H1 (cell line): Measurements from ENCODE around the gene IP6K1. TPM values are rescaled to one million over a fixed set of nuclear protein-coding genes. Genes with fewer than 3 reads are reported as not detected.

Experiments
- CHD7 ChIP-seq: fragments of 300-600 bp; sonication (generic); IDR thresholded peaks from 2 replicates; pipeline ENCODE4 v1.7.1; 2012; ENCODE audit warnings: low read length, moderate library complexity, mild to moderate bottlenecking, inconsistent platforms; ENCODE audit not compliant: insufficient replicate concordance
- EZH2 ChIP-seq: fragments of 200-600 bp; sonication (generic); IDR thresholded peaks from 2 replicates; pipeline ENCODE4 v1.7.1; 2012; ENCODE audit warnings: low read depth, mild to moderate bottlenecking, moderate library complexity, low read length, inconsistent platforms; ENCODE audit not compliant: severe bottlenecking
- MAFK ChIP-seq: IDR thresholded peaks from 2 replicates; pipeline ENCODE4 v1.6.1; 2012; ENCODE audit warnings: low read depth, mild to moderate bottlenecking, improper control_type of control experiment, low read length
- MAX ChIP-seq: IDR thresholded peaks from 2 replicates; pipeline ENCODE4 v1.6.1; 2012; ENCODE audit warnings: inconsistent platforms
- RXRA ChIP-seq: IDR thresholded peaks from 2 replicates; pipeline ENCODE4 v1.6.1; 2011; ENCODE audit warnings: low read depth, mild to moderate bottlenecking, low read length, moderate library complexity; ENCODE audit not compliant: insufficient read depth
- SP1 ChIP-seq: IDR thresholded peaks from 2 replicates; pipeline ENCODE4 v1.6.1; 2011; ENCODE audit warnings: low read depth, low read length
- SUZ12 ChIP-seq: fragments of 200-600 bp; sonication (generic); IDR thresholded peaks from 2 replicates; pipeline ENCODE4 v1.6.1; 2012; ENCODE audit warnings: mild to moderate bottlenecking, inconsistent platforms, low read length, moderate library complexity, mixed read lengths
- TBP ChIP-seq: IDR thresholded peaks from 2 replicates; pipeline ENCODE4 v1.6.1; 2011; ENCODE audit warnings: low read depth, low read length, improper control_type of control experiment
- YY1 ChIP-seq: IDR thresholded peaks from 2 replicates; pipeline ENCODE4 v1.6.1; 2011; ENCODE audit warnings: low read depth, mild to moderate bottlenecking, low read length
- polyA plus RNA-seq, 7 experiments: library from polyadenylated mRNA; depleted of rRNA in 3 of 7; stranded (reverse) in 5 of 7; unstranded in 2 of 7; fragments of >200 nt in 5 of 7; fragments of 200-250 nt in 2 of 7; gene quantifications; 1 replicate in 5 of 7; 2 replicates in 1 of 7; 4 replicates in 1 of 7; pipeline versions ENCODE4 v1.2.1 to v1.2.3, GENCODE V29; 2011 to 2013; ENCODE audit warnings: missing spikeins in 2 of 7, mixed read lengths in 2 of 7
- total RNA-seq: library from RNA; stranded (reverse); fragmentation: NEBNext Ultra II Directional; extraction: Animal tissue kit (Norgen Biotek cat#: 25700); gene quantifications from 2 replicates; pipeline ENCODE4 v1.2.1, GENCODE V29; 2021

The IP6K1 gene
- total and polyA plus RNA-seq, 2 of the 8 experiments (the other 6 are each of a cell fraction or from before 2014, with no cell fraction given) = 31.5 to 35.2 TPM

- TF ChIP-seq CHD7 = no peak
- TF ChIP-seq EZH2 = no peak
- no peak for TF ChIP-seq SP1
- no peak for TF ChIP-seq SUZ12
- no peak for TF ChIP-seq YY1
- TF ChIP-seq TBP = no peak
- TF ChIP-seq RXRA = no peak
- TF ChIP-seq MAX = no peak
- no peak for TF ChIP-seq MAFK
These were observed 6.0 kb downstream of the IP6K1 start (continued) for GRCh38 chr3:49780080-49780974.
